ENCODE measurements around the gene NCOA1. TPM values are rescaled to one million over a fixed set of nuclear protein-coding genes. Genes with fewer than 3 reads are reported as not detected.
A peak's percentile ranks its signal among the peaks of the same experiment; 100 is the strongest.

The NCOA1 gene
- total RNA-seq, 2 experiments from 2014 or later, result 15.8 to 16.6 TPM

DNA sequence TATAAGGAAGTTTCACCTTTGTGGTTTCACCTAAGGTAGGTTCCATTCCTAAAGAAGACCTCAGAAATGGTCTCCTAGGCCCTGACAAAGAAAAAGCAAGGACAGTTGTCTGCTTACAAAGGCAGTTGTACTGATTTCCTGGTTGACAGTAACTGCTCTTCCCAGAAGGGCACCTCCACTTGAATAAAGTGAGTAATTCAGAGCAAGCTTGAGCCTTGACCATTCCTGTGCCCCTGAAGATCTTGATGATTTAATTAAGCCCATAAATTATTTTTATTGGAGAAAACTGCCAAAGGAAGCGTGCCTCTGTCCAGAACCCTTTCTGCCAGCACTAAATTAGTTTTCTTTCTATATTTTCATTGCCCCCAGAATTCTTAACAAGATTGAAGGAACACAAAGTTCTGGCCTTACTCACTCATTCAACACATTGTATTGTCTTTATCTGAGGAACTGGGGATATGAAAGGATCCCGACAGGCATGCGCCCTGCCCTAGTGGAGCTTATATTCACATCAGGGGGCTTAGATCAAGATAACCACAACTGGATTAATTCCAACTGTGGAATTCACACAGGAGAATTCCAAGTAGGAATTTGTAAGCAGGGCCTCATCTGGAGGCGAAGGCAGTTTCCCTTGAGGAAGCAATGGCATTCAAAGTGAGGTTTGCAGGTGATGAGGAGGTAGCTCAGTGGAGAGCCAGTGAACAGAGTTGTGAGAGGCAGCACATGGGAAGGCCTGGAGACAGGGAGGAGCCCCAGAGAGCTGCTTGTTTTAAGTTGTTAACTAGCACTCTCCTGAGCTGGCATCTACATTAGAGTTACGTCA, 280.9 kb downstream of the NCOA1 start:
- CTCF ChIA-PET, result interaction anchor here (0.9 kb wide), 1 partner anchor 350 kb away, joined by 4 read pairs; no protein-coding TSS in a partner anchor
- no peaks in the 10 kb centered on the region for H3K27me3 Mint-ChIP-seq

DNA sequence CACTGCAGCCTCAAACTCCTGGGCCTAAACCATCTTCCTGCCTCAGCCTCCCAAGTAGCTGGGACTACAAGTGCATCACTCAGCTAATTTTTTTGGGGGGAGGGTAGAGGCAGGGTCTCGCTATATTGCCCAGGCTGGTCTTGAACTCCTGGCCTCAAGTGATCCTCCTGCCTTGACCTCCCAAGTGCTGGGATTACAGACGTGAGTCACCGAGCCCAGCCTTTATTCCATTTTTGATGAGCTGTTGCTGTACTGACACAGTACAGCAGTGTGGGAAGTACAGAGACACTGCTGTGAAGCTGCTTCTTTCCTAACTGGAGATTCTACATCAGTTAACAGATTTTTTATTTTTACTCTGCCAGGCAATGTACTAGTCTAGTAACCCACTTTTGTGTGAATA, 283.3 kb downstream of the NCOA1 start:
- Mint-ChIP-seq H3K36me3 (ENCODE audit: low read depth) (peaks cover 8% of the 10 kb centered on the region), H3K9me3 (no peaks in the 10 kb centered on the region), H3K27ac (no peak overlapping the region), H3K4me3 (no peak overlapping the region), H3K4me1 (no peaks in the 10 kb centered on the region), H3K27me3 (peaks cover 4% of the 10 kb centered on the region)
- DNase-seq, result no peak
- POLR2A ChIA-PET, result interaction anchor here (0.8 to 1.1 kb wide), 2 partner anchors 9 to 19 kb away, joined by 3 read pairs; partner anchors contain the start of genes CENPO and PTRHD1
- CTCF ChIA-PET, result no interaction called here

More for the DNA sequence above, 280.9 kb downstream of the NCOA1 start:
- Mint-ChIP-seq H3K27ac (no peak overlapping the region), H3K4me1 (no peaks in the 10 kb centered on the region), H3K36me3 (ENCODE audit: low read depth) (peaks cover 14% of the 10 kb centered on the region), H3K9me3 (no peaks in the 10 kb centered on the region), H3K4me3 (no peak overlapping the region)
- no peak for DNase-seq
- POLR2A ChIA-PET, result no interaction called here

DNA sequence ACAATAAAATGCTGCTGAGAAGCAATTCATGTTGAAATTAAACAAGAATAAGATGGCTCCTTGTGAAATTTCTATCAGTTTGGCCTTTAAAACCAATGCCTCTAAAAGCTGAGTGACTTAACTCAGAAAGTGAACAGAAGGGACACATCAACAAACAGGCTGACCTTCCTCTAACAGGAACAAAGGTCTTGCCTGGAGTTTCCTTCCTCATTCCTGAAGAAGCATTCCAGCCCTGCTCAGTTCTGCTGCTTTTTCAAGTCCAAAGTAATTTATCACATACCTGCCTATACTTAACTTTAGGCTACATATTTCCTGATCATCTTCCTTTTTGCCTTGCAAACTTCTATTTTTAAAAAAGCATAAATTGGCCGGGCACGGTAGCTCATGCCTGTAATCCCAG, 288.1 kb downstream of the NCOA1 start:
- CTCF ChIA-PET, result no interaction called here
- peaks cover 3% of the 10 kb centered on the region for H3K36me3 Mint-ChIP-seq (ENCODE audit: low read depth)
- no peak overlapping the region for H3K27ac Mint-ChIP-seq
- H3K9me3 Mint-ChIP-seq, result peaks cover 2% of the 10 kb centered on the region
- POLR2A ChIA-PET, result interaction anchor here (1.2 to 1.9 kb wide), 2 partner anchors 14 kb away, joined by 3 to 7 read pairs; partner anchors contain the start of genes CENPO and PTRHD1
- H3K4me3 Mint-ChIP-seq, result no peak overlapping the region
- H3K4me1 Mint-ChIP-seq, result no peaks in the 10 kb centered on the region
- H3K27me3 Mint-ChIP-seq, result peaks cover 4% of the 10 kb centered on the region
- DNase-seq, result no peak

DNA sequence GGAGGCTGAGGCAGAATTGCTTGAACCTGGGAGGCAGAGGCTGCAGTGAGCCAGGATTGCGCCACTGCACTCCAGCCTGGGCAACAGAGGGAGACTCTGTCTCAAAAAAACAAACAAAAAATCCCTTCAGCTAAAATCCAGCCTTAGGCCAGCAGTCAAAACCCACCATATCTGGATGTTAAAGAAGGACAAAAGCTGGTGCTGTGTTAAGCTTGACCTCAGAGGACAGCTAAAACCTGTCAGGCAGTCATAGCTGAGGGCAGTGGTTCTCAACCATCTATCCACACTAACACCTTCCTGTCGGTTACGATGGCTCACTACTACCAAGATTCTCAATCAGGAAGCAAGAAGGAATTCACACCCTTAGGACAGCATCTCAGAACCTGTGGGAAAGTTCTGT, 292.6 kb downstream of the NCOA1 start:
- CTCF ChIA-PET, result no interaction called here
- Mint-ChIP-seq H3K36me3 (ENCODE audit: low read depth) (peaks cover 3% of the 10 kb centered on the region), H3K4me3 (no peak overlapping the region), H3K27me3 (no peaks in the 10 kb centered on the region), H3K4me1 (no peaks in the 10 kb centered on the region), H3K27ac (no peak overlapping the region), H3K9me3 (peaks cover 2% of the 10 kb centered on the region)
- no peak for DNase-seq
- POLR2A ChIA-PET, result interaction anchor here (2.5 kb wide), 1 partner anchor 9 kb away, joined by 7 read pairs; the partner anchor contains the start of genes CENPO and PTRHD1

DNA sequence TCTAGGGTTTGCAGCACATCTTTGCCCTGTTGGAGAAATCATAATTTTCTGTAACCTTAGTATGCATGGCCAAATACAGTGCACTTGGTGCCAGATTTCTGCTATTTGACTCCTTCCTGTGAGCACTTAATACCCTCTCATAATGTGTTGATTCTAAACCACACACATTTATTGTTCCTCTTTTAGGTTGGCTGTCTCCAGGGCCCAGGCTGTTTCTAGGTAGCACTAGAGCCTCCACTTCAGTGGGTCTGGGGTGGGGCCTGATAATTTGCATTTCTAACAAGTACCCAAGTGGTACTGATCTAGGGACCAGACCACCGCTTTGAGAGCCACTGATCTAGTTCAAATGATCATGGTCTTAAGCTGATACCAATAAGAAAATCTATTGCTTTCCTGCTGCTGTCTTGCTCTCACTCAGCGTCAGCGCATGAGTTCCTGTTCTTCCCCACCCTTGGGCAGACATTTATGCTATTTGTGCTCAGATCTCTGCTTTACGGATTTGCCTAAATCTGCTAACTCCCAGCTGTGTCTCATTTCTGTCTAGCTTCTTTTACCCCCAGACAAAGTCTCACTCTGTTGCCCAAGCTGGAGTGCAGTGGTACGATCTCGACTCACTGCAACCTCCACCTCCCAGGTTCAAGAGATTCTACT, 294.7 kb downstream of the NCOA1 start:
- Mint-ChIP-seq H3K27me3 (no peaks in the 10 kb centered on the region), H3K36me3 (ENCODE audit: low read depth) (peaks cover 4% of the 10 kb centered on the region), H3K4me3 (no peak overlapping the region), H3K27ac (no peak overlapping the region), H3K9me3 (no peaks in the 10 kb centered on the region), H3K4me1 (no peaks in the 10 kb centered on the region)
- ChIA-PET CTCF (no interaction called here), POLR2A (no interaction called here)
- no peak for DNase-seq

DNA sequence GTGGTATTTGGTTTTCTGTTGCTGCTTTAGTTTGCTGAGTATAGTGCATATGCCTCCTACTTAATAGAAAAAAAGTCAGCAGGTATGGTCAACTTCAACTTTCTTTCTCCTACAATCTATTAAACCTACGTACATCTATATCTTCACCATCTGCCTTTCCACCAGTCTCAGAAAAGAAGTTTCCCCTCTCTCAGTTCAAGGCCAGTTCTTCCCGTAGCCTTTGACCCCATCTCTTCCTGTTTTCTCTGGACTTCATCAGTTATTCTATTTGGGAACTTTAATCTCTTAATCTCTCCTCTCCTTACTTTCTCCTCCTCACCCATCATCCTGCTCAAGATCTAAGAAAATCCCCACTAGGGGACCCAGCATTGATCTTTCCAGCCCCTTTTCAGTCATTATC, 296.5 kb downstream of the NCOA1 start:
- POLR2A ChIA-PET, result interaction anchor here (0.7 kb wide), 1 partner anchor 8 kb away, joined by 3 read pairs; no protein-coding TSS in a partner anchor
- Mint-ChIP-seq H3K9me3 (no peaks in the 10 kb centered on the region), H3K4me3 (no peak overlapping the region), H3K36me3 (ENCODE audit: low read depth) (peaks cover 4% of the 10 kb centered on the region), H3K27ac (no peak overlapping the region), H3K27me3 (no peaks in the 10 kb centered on the region), H3K4me1 (peaks cover 11% of the 10 kb centered on the region)
- CTCF ChIA-PET, result no interaction called here
- no peak for DNase-seq

DNA sequence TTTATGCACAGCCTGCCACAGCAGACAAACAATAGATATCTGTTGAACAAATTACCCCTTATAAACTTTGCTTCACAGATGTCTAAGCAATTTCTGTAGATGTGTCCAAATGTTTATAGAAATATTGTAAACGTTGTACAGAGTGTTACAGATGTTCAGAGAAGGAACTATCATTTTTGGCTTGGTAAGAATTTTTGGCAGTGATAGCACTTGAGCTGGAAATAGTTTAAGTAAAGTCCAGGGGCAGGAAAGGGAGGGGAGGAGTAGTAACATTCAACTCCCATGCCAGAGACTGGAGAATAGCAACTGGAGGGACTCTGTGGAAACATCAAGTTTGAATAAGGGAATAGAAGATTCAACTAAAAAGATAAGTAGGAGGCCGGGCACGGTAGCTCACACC, 297.8 kb downstream of the NCOA1 start:
- ChIA-PET POLR2A (no interaction called here), CTCF (no interaction called here)
- Mint-ChIP-seq H3K27me3 (no peaks in the 10 kb centered on the region), H3K4me1 (peaks cover 19% of the 10 kb centered on the region), H3K36me3 (ENCODE audit: low read depth) (peaks cover 9% of the 10 kb centered on the region), H3K27ac (no peak overlapping the region), H3K9me3 (no peaks in the 10 kb centered on the region), H3K4me3 (no peak overlapping the region)
- no peak for DNase-seq

DNA sequence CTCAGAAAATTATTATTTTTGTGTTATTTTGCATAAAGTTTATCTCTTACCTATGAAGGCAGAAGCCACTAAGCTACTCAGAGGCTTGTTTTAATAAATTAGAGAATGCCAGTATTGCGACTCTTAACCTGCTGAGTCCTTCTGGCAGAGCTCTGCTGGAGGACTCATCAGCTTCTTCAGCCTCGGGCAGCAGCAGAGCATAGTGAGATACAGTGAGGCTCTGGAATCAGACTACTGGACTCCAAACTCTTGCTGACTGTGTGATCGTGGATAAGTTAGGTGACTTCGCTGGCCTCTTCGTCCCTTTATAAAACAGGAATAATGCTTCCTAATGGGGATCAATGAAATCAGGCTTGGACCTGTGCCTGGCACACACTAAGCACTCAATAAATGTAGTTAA, 300.4 kb downstream of the NCOA1 start:
- Mint-ChIP-seq H3K27ac (no peak overlapping the region), H3K36me3 (ENCODE audit: low read depth) (peaks cover 31% of the 10 kb centered on the region), H3K27me3 (no peaks in the 10 kb centered on the region), H3K9me3 (no peaks in the 10 kb centered on the region), H3K4me3 (no peak overlapping the region), H3K4me1 (peaks cover 37% of the 10 kb centered on the region)
- no peak for DNase-seq
- ChIA-PET CTCF (interaction anchor here (1.2 to 2.5 kb wide), 4 partner anchors 34 to 967 kb away, joined by 3 to 9 read pairs (median 4); no protein-coding TSS in a partner anchor), POLR2A (interaction anchor here (2.3 kb wide), 1 partner anchor 128 kb away, joined by 15 read pairs; the partner anchor contains the start of gene ADCY3)

DNA sequence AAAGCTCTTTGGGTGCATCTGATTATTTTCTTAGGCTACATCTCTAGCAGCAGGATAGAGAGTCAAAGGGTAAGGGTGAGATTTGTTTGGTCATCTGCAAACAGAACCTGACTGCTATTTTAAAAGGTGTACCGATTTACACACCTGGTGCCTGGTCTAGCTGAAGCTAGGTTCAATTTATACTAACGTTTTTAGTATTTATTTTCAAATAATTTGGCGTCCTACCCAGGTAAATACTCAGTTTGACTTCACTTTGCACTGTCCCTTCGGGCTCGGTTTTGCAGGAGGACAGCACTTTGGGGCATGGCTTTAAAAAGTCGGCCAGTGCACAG, 301.5 kb downstream of the NCOA1 start:
- Mint-ChIP-seq H3K36me3 (ENCODE audit: low read depth) (peaks cover 42% of the 10 kb centered on the region), H3K27ac (peak overlapping the region; percentile 98), H3K4me3 (peak overlapping the region; percentile 96), H3K4me1 (peaks cover 48% of the 10 kb centered on the region), H3K27me3 (no peaks in the 10 kb centered on the region), H3K9me3 (no peaks in the 10 kb centered on the region)
- CTCF ChIA-PET, result interaction anchor here (1.0 to 2.5 kb wide), 8 partner anchors 26 to 570 kb away, joined by 3 to 9 read pairs (median 4); no protein-coding TSS in a partner anchor
- no peak for DNase-seq
- POLR2A ChIA-PET, result interaction anchor here (0.6 to 2.3 kb wide), 26 partner anchors 10 to 867 kb away, joined by 3 to 19 read pairs (median 5); partner anchors contain the start of genes ADCY3, ITSN2, NCOA1 and SF3B6

DNA sequence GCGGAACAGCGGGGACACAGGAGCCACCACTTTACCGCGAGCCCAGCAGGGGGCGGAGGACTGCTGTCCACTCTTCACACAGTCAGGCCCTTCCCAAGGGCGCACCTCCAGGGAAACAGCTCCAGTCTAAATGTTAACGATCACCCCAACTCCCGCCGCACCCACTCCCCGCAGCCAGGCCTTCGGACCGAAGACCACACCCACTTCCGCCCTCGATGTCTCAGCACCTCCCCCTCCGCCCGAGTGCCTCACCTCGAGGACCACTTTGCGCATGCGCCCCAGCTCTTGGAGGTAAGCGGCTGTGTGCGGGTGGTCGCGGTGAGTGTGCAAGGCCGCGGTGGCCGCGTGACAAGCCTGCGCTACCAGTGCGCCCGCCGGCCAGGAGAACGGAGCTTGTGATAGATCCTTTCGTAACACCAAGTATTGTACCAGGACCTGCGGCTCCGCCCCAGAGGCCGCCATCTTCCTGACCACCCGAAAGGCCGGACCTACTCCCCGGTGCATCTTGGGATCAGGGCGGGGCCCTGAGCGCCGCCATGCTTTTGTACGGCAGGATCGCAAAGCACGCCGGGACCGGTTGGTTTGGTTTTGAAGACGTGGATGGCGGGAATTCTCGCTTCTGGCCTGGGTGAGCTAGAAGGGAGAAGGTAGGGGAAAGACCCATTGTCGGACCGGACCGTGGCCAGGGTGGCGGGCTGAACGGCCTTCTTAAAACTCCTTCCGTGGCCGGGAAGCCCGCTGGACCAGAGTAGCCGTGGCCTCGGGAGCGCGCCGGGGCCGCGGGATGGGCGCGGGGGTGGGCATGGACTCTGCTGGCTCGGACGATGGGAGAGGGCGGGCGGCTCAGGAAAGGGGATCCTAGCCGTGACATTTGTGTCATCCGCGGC, 302.1 kb downstream of the NCOA1 start, which contains the start of the genes CENPO and PTRHD1:
TSS of gene CENPO (plus strand) at position 552 of the 887 bp plus-strand sequence. CDS start 495 bp downstream, outside the sequence.
TSS of gene PTRHD1 (minus strand) at position 518 of the 887 bp plus-strand sequence. CDS start at position 504, 14 bp downstream.
- CTCF ChIA-PET, result interaction anchor here (0.6 to 2.5 kb wide), 9 partner anchors 26 to 569 kb away, joined by 3 to 9 read pairs (median 4); no protein-coding TSS in a partner anchor
- POLR2A ChIA-PET, result interaction anchor here (0.6 to 2.3 kb wide), 27 partner anchors 11 to 867 kb away, joined by 3 to 19 read pairs (median 5); partner anchors contain the start of genes ADCY3, ITSN2, NCOA1 and SF3B6
- Mint-ChIP-seq H3K27me3 (no peaks in the 10 kb centered on the region), H3K4me1 (peaks cover 53% of the 10 kb centered on the region), H3K27ac (peak within 1 kb of the TSS; percentile 98), H3K9me3 (no peaks in the 10 kb centered on the region), H3K4me3 (peak within 1 kb of the TSS; percentile 96), H3K36me3 (ENCODE audit: low read depth) (peaks cover 48% of the 10 kb centered on the region)
- DNase-seq, result peak; percentile 96

DNA sequence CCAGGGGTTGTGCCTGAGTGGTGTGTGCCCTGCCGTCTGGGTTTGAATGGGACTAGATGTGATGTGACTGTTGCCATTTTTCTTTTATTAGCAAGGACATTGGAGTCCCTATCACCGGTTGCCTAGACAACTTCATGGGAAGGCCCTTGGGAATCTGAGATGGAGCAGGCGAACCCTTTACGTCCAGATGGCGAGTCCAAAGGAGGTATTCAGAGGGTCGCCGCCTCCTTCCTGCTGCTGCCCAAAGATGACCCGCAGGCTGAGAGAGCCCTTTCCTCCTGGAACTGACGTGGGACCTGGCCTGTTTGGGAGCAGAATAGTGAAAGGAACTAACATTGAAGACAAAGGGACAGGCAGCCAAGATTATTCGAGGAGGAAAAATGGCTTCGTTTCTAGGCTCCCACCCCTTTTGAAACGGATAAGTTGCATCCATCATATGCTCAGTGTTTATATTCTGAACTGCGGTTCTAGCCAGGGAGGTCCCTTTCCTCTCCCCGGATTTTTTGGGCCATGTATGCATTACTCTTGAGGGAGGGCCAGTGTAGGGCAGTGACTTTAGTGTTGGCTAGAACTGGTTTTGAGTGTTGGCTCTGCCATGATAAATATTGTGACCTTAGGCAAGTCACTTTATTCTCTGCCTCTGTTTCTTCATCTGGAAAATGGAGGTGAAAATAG, 302.8 kb downstream of the NCOA1 start:
- CTCF ChIA-PET, result interaction anchor here (1.6 to 2.5 kb wide), 5 partner anchors 32 to 568 kb away, joined by 4 to 9 read pairs (median 6); no protein-coding TSS in a partner anchor
- DNase-seq, result peak; percentile 28
- Mint-ChIP-seq H3K27ac (peak overlapping the region; percentile 98), H3K27me3 (no peaks in the 10 kb centered on the region), H3K36me3 (ENCODE audit: low read depth) (peaks cover 54% of the 10 kb centered on the region), H3K4me1 (peaks cover 55% of the 10 kb centered on the region), H3K9me3 (no peaks in the 10 kb centered on the region), H3K4me3 (peak overlapping the region; percentile 96)
- POLR2A ChIA-PET, result interaction anchor here (1.1 to 2.3 kb wide), 17 partner anchors 12 to 868 kb away, joined by 3 to 19 read pairs (median 7); partner anchors contain the start of genes ADCY3, ITSN2, NCOA1 and SF3B6

All from activated CD4-positive, alpha-beta memory T cell treated with anti-CD3 and anti-CD28 coated beads, Interleukin-2, amount 10 ng/mL, durations not matched to agents 7 days and 5 days (primary cell).